ENCODE measurements around the gene LETM1. TPM values are rescaled to one million over a fixed set of nuclear protein-coding genes. Genes with fewer than 3 reads are reported as not detected.

LETM1 gene
- total and polyA plus RNA-seq, 2 of the 8 experiments (the other 6 are each of a cell fraction or from before 2014, with no cell fraction given), result 19.8 to 50.1 TPM

DNA sequence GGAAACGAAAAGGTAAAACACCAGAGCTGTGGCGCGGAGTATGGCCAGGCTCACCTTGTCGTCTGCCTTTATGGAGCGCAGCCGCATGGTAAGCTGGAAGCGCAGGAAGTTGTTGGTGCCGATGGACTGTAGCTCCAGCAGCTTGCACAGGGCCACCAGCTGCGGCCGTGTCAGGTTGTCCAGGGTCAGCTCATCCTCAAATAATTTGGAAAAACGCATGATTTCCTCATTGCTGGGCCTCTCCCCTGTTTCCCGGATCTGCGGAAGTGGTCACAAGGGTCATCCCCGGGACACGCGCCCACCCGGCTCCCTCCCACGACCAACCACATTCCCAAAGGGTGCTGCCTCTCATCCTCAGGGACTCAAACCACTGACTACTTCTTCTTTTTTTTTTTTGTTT lies 23.3 kb downstream of the LETM1 start:
- H4K8ac ChIP-seq (ENCODE audit: extremely low read depth, insufficient read depth, low read length), result no peak overlapping the region
- no peaks in the 10 kb centered on the region for H3K79me1 ChIP-seq (ENCODE audit: low read depth, low read length)
- no peak overlapping the region for H2BK15ac ChIP-seq (ENCODE audit: low read length)
- no peak overlapping the region for H2BK120ac ChIP-seq (replicated peaks; ENCODE audit: low read depth, low read length)
- H2AFZ ChIP-seq (ENCODE audit: low read length), result no peak overlapping the region
- H2BK20ac ChIP-seq (ENCODE audit: low read length), result no peak overlapping the region
- H3K23ac ChIP-seq (ENCODE audit: insufficient read length), result no peak overlapping the region
- no peak overlapping the region for H4K91ac ChIP-seq (replicated peaks; ENCODE audit: insufficient read length, low read length)
- no peak overlapping the region for H2BK5ac ChIP-seq (ENCODE audit: low read depth, low read length)
- no peak overlapping the region for H3K4me2 ChIP-seq (ENCODE audit: insufficient read depth in 1 of 2, low read depth in 2 of 2, low read length in 2 of 2)
- H2AK5ac ChIP-seq (ENCODE audit: low read depth, low read length), result no peak overlapping the region
- no peaks in the 10 kb centered on the region for H3K27me3 ChIP-seq (replicated peaks in 1 of 4; ENCODE audit: control insufficient read depth in 3 of 4, extremely low read depth in 1 of 4, insufficient read depth in 3 of 4, low read length in 3 of 4)
- no peak overlapping the region for H3K4ac ChIP-seq (replicated peaks; ENCODE audit: insufficient read length, low read depth, low read length)
- H4K20me1 ChIP-seq (replicated peaks in 1 of 2; ENCODE audit: control insufficient read depth in 1 of 2, insufficient read depth in 2 of 2, low read length in 2 of 2), result peaks cover 0 to 9% of the 10 kb centered on the region in 2 experiments
- no peak for FAIRE-seq
- peaks cover 0 to 25% (median 9%) of the 10 kb centered on the region in 4 experiments; a peak in 5 of 8 replicates for H3K36me3 ChIP-seq (ENCODE audit: control insufficient read depth in 2 of 4, insufficient read depth in 4 of 4, low read length in 3 of 4)
- no peak for DNase-seq (ENCODE audit: low read depth in 1 of 2, low spot score in 2 of 2)
- H4K5ac ChIP-seq (ENCODE audit: insufficient read length, low read depth, low read length), result no peak overlapping the region
- peaks cover 0 to 4% (median 1%) of the 10 kb centered on the region in 4 experiments; a peak in 4 of 7 replicates for H3K4me1 ChIP-seq (replicated peaks in 1 of 4; ENCODE audit: control insufficient read depth in 3 of 4, insufficient read depth in 4 of 4, low read length in 3 of 4)
- WGBS, 2 experiments (ENCODE audit: extremely low coverage in 1 of 2, insufficient coverage in 1 of 2, insufficient read length in 1 of 2, insufficient replicate concordance in 2 of 2, low coverage in 1 of 2, low lambda C conversion rate in 2 of 2, missing lambda C conversion rate in 1 of 2), result 93% methylated on average over 18 of the region's 18 CpGs; no CpG with 5 or more reads in 1 of the 2 experiments
- H3K27ac ChIP-seq (ENCODE audit: low read depth, low read length), result no peak overlapping the region
- no peak overlapping the region for H3K4me3 ChIP-seq (ENCODE audit: extremely low read depth in 1 of 4, insufficient read depth in 2 of 4, low read depth in 3 of 4, low read length in 4 of 4)
- ChIA-PET POLR2A (ENCODE audit: partially characterized antibody) (no interaction called here), CTCF (ENCODE audit: partially characterized antibody) (interaction anchor here (0.6 to 4.1 kb wide), 10 partner anchors 10 to 106 kb away, joined by 3 to 16 read pairs (median 4); no protein-coding TSS in a partner anchor)
- TF ChIP-seq TBP (IDR thresholded peaks at IDR 0.05; ENCODE audit: low read depth, low read length), result no peak
- TF ChIP-seq CEBPB (IDR thresholded peaks at IDR 0.05; ENCODE audit: low read depth, low read length), result no peak
- no peak for TF ChIP-seq SP2 (IDR thresholded peaks at IDR 0.05; ENCODE audit: low read length)
- no peak for TF ChIP-seq ASH2L (IDR thresholded peaks at IDR 0.05; ENCODE audit: low read length)
- TF ChIP-seq TEAD4 (IDR thresholded peaks at IDR 0.05; ENCODE audit: low read depth, low read length), result no peak
- TF ChIP-seq RNF2 (IDR thresholded peaks at IDR 0.05; ENCODE audit: borderline replicate concordance, low read depth, low read length, missing control alignments, poor library complexity, severe bottlenecking), result no peak
- TF ChIP-seq SP1 (IDR thresholded peaks at IDR 0.05; ENCODE audit: low read depth, low read length), result no peak
- TF ChIP-seq RBBP5 (IDR thresholded peaks at IDR 0.05; ENCODE audit: borderline replicate concordance, low read depth, low read length), result no peak
- no peak for TF ChIP-seq KDM4A (IDR thresholded peaks at IDR 0.05; ENCODE audit: low read depth, low read length, severe bottlenecking)
- TF ChIP-seq CTBP2 (IDR thresholded peaks at IDR 0.05; ENCODE audit: borderline replicate concordance, insufficient read depth, insufficient read length, low read length), result no peak
- TF ChIP-seq EP300 (IDR thresholded peaks at IDR 0.05; ENCODE audit: borderline replicate concordance in 1 of 2, low read depth in 2 of 2, low read length in 2 of 2), result no peak
- no peak for TF ChIP-seq HDAC2 (IDR thresholded peaks at IDR 0.05; ENCODE audit: borderline replicate concordance in 1 of 2, low read depth in 2 of 2, low read length in 2 of 2)
- no peak for TF ChIP-seq SAP30 (IDR thresholded peaks at IDR 0.05; ENCODE audit: insufficient read depth, insufficient replicate concordance, low read length)
- no peak for TF ChIP-seq MAFK (IDR thresholded peaks at IDR 0.05; ENCODE audit: low read depth, low read length)
- no peak overlapping the region for H3K14ac ChIP-seq (ENCODE audit: insufficient read length)
- no peak overlapping the region for H3K18ac ChIP-seq (ENCODE audit: extremely low read depth, low read length)
- H3K9ac ChIP-seq (replicated peaks in 1 of 4; ENCODE audit: extremely low read depth in 1 of 4, low read depth in 3 of 4, low read length in 3 of 4), result no peak overlapping the region
- H2BK12ac ChIP-seq (ENCODE audit: low read depth, low read length), result no peak overlapping the region
- H3K23me2 ChIP-seq (ENCODE audit: low read depth, low read length), result no peaks in the 10 kb centered on the region
- H3K9me3 ChIP-seq (ENCODE audit: insufficient read depth in 2 of 2, low read depth in 1 of 2, low read length in 1 of 2), result no peaks in the 10 kb centered on the region; a peak in 2 of 4 replicates
- H3K56ac ChIP-seq (replicated peaks; ENCODE audit: insufficient read length, low read depth, low read length), result no peak overlapping the region
- no peaks in the 10 kb centered on the region for H3K79me2 ChIP-seq (ENCODE audit: control insufficient read depth in 1 of 2, insufficient read depth in 2 of 2, low read length in 2 of 2)
